ENCODE data around the gene TMEM18.
"Not testable (repeated sequence)": the region's sequence is repeated elsewhere in the genome, so short reads cannot be mapped to it uniquely, and the experiment has no call there.

TMEM18 gene

DNA sequence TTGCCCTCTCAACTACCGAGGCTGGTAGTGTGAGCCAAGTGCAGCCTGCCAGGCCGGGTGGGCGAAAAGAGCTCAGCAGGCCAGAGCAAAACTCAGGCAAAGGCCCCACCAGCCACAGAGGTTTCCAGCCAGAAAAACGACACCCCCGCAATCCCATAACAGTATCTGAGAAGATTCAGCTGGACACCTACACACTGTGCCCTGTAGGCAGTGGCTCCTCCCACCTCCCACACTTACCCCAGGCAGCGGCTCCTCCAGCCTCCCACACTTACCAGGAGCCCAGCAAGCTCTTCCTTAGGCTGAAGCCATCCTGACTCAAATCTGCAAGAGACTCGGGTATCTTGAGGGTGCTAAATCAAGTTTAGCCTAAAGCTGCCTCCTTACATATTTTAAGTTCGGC is 15.6 kb upstream of the TMEM18 start:
- DNase-seq = peak; percentile 97

DNA sequence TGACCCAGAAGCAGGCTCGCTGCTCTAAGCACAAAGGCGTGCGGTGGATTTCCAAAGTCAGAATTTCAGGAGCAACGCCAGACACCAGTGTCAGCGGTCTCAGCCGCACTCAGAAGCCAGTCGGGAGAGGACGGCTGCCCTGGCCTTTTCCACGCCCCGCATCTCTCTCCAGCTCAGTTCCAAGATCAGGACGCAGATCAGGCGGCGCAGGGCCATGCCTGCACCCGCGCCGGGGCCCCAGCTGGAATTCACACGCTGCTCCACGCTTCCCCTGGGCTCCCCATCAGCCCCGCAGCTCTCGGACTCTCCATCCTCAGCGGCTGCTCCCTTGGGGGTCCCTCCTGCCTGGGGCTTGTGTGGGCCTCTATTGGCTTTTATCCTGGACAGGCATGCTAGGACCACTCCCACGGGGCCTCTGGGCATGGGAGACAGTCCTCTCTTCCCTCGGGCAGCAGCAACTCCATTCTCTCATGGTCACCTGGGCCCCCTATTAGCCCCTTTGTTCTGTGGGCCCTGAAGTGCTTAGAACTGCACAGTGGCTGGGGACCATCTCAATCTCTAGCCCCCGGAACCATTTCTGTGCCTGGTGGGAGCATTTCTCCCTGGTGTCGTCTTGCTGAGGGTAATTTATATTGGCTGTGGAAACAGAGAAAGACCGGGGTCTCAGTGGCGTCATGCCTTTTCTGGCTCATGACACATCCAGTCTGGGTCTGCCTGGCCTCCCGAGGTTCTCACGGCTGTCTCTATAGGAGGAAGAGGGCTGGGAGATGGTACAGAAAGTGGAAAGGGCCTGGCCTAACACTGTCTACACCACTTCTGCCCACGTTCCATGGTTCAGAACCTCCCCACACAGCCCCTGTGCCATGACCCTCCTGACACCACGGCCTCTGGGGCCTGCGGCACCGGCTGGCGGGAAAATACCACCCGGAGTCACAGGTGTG is 14.9 kb upstream of the TMEM18 start:
- peak; percentile 69 for DNase-seq

DNA sequence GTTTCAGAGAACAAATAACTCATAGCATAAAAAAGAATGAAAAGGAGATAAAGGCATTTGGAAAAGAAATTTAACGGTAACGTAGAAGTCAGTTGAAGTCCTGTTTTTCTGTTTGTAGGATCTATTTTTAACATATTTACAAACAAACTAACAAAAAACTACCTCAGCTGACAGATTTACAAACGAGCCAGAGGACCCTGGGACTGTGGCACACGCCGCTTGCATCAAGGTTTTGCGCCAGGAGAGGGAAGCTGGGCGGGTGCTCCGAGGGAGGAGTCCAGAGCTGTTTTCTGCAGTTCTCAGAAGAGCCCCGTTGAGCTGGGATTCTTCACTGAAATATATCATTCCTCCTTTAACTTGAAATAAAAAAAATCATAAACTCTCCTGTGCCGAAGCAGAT is 13.6 kb upstream of the TMEM18 start:
- DNase-seq = peak; percentile 28

DNA sequence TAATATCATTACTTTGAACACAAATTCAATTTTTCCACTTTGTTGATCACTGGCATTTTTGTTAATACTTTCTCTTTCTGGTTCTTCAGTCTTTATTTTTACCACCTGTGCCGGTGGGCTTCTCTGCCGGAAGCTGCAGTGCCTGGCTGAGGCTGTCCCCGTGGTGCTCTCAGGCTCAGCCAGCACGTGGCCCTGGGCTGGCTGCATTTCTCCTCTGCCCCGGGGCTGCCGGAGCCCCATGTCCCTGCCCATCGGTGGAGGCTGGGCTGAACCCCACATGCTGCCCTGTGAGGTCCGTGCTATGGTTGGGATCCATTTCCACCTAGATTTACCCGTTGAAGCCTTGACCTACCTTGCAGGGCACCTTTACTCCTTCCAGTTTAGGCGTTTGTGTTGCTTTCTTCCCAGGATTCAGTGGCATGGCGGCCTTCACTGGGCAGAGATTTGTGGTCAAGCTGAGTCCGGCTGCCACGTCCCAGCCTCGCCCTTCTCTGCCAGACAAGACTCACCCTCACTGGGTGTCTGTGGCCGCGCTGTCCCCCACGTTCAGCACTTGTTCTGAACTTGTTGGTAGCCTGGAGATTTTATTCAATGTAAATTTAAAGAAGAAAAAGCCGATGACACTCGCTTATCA is 12.8 kb upstream of the TMEM18 start:
- no peak for DNase-seq

DNA sequence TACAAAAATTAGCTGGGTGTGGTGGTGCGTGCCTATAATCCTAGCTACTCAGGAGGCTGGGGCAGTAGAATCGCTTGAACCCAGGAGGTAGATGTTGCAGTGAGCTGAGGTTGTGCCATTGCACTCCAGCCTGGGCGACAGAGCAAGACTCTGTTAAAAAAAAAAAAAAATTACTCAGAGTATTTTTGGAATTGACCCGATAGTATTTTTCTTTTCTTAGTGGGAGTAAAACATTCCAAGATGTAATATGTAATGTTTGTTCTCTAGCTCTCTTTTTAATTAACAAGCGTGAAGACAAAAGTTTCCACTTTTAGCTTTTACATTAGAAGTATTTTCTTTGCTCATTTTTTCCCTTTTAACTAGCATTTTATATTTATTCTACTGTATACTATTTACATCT is 12.0 kb upstream of the TMEM18 start:
- DNase-seq = no peak

DNA sequence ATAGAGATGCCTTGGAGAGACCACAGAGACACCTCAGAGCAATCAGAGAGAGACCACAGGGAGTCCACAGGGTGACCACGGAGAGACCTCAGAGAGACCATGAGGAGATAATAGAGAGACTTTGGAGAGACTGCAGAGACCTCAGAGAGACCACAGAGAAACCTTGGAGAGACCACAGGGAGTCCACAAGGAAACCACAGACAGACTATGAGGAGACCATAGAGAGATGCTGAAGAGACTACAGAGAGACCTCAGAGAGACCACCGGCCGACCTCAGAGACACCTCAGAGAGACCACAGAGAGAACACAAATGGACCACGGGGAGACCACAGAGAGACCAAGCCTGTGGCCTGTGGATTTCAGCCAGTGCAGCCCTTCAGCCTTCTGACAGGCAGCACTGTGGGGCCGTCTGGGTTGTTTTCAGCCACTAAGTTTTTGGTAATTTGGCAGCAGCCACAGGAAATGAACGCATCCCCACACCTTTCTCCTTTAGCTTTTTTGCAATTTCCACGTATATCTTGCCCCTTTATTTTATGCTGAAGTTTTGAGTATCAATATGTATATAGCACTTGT is 11.4 kb upstream of the TMEM18 start:
- no peak for DNase-seq

DNA sequence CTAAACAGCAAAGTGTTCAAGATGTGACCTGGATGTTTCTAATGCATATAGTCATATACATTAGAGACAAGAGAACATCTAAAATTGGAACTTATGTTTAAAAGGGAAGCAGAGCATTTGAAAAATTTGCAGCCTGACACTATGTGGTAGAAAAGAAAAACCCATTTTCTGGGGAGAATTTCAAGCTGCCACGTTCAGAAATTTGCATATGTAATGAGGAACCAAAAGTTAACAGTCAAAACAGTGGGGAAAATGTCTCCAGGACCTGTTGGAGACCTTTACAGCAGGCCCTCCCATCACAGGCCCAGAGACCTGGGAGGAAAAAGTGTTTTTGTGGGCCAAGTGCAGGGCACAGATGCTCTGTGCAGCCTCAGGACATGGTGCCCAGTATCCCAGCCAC is 8.2 kb upstream of the TMEM18 start:
- no peak for DNase-seq

DNA sequence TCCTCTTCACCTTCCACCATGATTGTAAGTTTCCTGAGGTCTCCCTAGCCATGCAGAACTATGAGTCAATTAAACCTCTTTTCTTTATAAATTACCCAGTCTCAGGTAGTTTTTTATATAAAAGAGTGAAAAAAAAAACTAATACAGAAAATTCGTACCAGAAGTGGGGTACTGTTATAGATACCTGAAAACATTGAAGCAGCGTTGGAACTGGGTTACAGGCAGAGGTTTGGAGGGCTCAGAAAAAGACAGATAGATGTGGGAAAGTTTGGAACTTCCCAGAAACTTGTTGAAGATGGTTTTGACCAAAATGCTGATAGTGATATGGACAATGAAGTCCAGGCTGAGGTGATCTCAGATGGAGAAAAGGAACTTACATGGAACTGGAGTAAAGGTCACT is 7.7 kb upstream of the TMEM18 start:
- not testable (repeated sequence) for DNase-seq

DNA sequence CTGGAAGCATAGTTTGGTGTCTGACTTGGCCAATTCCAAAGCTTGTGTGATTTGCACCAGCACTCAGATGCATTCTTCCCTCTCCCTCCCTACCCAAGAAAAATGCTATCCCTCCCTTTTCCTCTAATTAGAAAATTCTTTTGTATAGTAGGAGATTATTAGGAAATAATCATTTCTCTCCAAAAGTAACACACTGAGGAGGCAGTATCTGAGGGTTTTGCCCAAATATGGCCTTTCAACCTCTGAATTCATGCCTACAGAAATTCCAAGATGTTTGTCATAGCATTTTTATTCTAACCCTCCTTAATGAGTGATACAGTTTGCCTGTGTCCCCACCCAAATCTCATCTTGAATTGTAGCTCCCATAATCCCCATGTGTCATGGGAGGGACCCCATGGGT is 5.0 kb upstream of the TMEM18 start:
- DNase-seq = no peak

DNA sequence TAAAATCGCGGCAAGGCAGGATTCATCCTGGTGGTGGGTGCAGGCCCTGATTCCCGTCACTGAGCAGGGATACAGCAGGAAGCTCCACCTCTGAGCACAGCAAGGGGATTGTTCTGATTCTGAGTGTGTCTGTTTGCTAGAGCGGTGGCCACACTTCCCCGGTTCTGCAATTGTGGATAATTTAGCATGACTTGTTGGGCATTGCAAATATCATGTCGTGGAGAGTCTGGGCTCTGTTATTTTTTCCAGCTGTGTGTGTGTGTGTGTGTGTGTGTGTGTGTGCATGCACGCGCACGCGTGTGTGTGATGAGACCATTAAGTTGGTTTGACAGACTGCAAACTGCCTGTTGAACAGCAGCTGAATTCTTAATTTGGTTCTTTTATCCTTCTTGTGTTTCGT is 4.1 kb upstream of the TMEM18 start:
- DNase-seq = no peak

DNA sequence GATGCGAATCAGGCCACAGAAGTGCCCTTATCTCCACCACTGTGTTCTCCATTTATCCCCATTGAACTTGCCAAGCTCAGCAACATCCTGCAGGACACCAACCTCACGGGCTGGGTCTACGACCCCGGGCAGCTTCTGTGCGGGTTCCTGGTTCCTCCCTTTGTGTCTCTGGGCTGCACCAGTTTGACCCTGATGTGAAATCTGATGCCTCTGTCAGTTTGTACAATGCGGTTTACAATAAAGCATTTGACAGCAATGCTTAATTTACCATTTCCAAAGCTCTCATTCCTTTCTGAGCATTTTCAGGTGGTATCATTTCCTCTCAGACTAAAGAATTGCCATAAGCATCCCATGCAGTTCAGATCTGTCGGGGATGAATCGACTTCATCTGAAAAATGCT is 3.3 kb upstream of the TMEM18 start:
- DNase-seq = no peak

DNA sequence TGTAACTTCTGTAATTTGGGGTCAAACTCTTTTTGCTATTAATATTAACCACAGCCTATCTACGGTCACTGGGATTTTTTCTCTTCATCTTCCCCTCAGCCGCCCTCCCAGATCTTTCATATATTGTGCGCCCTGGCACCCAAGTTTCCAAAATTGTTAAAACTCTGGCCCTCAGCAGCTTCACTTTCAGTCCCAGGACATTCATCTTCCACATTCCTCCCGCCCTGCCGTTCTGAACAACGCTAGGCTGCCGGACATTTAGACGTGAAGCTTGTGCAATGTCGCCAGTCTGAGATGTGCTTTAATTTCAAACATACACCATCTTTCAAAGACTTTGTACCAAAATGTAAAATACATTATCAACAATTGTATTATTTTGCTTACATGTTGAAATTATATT is 1.8 kb upstream of the TMEM18 start:
- DNase-seq = no peak

DNA sequence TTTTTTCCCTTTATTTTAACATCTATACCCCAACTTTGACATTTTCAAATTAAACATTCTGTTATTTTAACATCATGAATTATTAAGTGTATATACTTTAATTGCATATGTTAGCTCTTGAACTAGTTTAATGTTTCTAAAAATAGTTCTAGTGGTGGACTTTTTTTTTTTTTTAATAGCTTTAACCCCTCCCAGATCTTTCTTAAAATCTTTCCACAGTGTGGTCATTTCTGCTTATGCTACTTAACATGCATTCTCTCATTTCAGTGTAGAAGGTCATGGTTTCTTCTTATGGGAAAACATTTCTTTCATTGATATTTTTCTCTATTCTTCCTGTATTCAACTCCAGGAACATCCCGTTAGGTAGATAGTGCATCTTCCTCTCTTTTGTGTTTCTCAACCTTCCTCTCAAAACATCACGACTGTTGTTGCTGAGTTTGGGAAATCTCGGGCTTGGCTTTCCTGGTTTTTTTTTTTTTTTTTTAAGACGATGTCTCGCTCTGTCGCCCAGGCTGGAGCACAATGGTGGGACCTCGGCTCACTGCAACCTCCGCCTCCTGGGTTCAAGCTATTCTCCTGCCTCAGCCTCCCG is 849 bp upstream of the TMEM18 start:
- no peak for DNase-seq

DNA sequence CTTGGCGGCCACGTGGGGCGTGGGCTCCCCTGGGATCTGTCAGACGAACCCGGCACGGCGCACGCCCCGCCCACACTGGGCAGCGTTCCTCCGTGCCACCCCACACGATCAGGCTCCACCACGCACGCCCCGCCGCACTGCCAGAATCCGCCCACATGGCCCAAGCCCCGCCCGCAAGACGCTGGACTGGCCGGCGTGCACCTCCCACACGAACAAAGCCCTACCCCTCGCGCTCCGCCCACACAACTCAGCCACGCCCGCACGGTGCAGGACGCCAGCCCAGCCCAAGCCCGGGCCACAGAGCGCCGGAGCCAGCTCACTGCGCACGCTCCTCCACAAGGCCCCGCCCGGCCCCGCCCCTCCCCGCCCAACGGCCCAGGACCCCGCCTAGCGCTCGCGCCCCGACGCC is 555 bp downstream of the TMEM18 start:
- DNase-seq = peak; percentile 94

DNA sequence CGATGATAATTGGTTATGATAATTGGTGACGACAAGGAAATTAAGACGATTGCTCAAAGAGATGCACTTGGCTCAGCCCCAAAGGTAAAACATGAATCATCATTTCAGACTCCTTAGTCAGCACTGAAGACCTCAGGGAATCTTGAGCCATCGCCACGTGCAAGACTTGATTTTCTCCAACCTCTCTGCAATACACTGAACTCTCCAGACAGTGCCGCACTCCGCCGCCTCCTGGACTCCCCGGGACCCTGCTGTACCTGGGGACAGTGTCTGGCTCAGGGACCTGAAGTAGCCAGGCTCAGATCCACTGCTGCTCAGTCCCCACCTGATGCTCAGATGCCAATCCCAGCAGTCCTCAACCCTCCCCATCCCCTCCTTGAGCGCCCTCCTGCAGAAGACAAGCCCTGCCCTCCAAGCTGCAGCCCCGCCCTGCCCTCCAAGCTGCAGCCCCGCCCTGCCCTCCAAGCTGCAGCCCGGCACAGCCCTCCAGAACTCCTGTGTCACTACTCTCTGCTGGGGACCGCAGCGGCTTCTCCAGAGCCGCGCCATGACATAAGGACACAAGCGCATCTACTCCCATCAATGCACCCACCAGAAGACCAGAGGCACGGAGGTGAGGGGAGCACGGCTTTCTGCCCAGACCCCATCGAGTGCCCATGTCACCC is 1.1 kb downstream of the TMEM18 start:
- DNase-seq = no peak

DNA sequence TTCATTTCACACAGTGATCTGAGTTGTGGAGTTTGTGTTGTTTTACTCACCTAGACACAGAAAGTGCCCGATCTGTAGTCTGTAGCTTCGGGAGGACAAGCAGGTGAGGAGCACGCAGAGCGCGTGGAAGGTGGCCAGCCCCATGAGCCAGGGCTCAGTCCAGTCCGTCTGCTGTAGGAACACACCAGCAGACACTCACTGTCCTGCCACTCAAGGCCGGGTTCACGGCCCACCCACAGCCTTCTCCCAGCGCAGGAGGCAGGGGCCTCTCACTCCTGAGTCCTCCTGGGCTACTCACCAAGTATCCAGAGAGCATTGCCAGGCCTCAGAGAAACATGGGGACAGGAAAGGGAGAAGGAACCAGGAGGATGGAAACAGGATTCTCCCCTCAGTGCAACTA is 1.7 kb downstream of the TMEM18 start:
- no peak for DNase-seq

DNA sequence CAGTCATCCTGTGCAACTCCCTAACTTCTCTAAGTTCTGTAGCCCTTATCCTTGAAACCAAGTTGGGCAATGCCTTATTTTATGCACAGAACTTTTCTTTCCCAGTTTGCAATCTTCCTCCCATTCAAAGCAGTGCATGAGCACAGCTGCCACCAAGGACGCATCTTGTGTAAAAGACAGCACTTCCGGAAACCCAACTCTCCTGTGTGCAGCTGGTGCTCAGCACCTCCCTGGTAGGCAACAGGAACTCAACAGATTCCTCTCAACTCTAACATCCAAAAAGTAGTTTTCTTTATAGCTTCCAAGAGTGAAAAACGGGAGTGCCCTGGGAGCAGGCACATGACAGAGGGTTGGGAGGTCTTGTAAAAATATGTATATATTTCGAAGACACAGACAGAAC is 2.2 kb downstream of the TMEM18 start:
- DNase-seq = no peak

DNA sequence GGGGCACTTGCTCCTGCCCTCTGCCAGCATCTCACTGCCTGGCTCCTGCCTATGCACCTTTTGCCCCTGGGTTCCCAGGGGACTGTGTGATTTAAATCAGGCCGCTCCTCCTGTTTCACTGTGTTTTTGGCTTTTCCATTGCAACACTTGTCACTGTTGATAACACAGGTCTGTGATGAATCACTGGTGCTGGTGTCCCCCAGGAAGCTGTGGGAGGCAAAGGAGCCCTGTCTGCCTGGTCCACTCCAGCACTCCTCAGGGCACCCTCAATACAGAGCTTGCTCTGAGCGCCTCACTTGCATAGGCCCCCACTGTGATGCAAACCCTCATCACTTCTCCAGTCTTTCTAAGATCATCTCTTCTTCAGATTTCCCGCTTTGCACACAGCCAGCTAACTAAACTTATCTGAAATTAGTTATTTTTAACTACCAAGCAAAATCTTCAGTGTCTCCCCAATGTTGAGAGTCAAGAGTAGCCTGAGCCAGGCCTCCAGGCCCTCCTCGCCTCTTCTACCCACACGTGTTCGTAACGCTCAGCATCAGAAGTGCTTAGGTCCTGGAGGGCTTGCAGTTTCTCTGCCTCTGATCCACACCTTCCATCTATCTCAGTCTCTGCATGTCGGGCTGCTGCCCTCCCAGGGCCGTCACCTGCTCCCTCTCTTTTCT is 2.8 kb downstream of the TMEM18 start:
- no peak for DNase-seq

DNA sequence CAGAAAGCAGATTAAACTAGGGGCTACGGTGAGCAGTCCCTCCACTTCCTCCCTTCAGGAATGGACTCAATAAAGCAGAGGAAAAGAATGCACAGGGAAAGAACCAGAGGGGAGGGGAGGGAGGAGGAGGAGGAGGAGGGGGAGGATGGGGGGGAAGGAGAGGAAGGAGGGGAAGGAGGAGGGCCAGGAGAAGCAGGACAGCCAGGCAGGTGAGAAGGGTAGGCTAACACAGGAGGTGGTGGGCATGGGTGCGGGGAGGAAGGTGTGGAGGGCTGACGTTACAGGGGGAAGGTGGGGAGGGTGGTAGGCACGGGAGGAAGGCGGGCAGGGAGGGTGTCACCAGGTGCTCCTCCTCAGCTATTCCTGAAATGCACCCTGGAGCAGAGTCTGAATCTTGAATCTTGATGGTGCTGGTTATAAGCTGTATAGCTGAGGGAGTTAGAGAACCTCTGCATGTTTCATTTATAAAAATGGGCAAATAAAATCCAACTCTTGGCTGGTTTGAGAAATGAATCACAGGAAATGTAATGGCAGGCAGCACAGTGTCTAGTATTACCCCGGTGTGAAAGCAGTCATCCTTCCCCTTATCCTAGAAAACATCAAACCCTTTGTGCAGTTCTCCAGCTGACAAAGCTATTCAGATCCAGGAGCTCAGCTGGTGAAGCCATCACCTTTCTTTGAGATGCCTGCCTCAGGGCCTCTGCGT is 3.4 kb downstream of the TMEM18 start:
- DNase-seq = no peak

DNA sequence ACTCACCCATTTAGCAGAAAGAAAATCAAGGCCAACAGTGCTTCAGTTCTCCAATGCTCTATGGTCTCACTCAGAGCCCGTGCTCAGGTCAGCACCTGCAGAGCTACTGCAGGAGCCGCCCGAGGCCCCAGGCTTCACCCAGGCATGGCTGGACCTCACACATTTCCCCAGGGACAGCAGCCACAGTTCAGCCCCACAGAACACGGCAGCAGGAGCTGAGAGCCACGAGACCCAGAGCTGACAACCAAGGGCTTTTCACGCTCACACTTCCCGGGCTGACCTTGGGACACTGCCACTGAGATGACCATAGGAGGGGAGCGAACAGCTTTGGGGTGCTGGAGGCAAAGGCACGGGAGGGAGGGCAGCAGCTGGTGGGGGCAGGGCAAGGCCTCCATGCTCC is 4.2 kb downstream of the TMEM18 start:
- DNase-seq = no peak

DNA sequence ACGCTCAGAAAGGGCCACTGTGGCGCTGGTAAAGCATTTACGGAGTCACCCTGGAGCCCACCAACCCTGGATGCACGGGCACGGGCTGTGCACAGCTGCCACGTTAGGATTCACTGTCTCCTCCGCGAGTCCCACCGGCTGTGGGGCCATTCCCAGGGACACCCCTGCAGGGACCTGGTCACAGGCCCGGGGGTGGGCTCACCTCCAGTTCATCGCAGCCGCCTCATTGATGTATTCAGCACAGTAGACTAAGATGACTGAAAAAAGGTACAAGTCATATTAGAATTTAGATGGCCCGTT is 4.7 kb downstream of the TMEM18 start:
- DNase-seq = no peak
